Measurements from ENCODE around the gene TRPV2.

TRPV2 gene

DNA sequence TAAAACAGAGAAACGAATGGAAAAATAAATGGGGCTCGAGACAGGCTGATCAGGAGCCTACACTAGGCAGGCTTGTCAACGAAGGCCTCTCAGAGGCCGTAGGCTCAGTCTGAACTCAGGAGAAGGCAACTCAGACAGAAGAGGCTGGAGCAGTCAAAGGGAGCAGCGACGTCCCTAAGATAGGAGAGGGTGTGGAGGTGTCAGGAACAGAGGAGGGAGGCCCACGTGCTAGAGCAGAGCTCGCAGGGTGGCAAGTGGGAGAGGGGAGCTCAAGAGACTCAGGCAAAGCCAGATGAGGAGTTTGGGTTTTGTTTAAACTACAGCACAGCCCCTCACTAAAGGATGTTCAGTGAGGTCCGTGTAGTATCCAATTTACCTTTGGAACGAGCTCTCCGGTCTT is 43.9 kb downstream of the TRPV2 start:
- DNase-seq, result no peak

DNA sequence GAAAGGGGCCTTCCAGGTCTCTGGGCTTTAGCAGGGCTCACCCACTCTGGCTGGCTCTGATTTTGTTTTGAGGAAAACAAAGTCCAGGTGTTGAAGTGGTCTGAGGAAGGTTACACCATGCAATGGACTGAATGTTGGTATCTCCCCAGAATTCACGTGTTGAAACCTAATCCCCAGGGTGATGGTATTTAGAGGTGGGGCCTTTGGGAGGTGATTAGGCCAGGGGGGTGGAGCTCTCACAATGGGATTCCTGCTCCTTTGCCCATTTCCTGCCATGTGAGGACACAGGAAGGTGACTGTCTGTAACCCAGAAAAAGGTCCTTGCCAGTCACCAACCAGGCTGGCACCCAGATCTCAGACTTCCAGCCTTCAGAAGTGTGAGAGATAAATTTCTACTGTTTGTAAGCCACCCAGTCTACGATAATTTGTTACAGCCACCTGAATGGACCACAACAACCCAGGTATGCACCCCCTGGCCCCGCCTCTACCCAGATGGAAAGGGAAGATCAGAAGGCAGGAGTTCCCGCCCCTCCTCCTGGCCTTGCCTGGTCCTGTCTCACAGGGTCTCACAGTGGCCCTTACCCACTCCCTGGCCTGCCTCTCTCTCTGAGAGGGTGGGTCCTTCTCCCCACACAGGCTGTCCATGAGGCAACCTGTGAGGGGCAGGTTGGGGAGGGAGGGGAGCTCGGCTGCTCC is 44.6 kb downstream of the TRPV2 start:
- DNase-seq, result no peak

DNA sequence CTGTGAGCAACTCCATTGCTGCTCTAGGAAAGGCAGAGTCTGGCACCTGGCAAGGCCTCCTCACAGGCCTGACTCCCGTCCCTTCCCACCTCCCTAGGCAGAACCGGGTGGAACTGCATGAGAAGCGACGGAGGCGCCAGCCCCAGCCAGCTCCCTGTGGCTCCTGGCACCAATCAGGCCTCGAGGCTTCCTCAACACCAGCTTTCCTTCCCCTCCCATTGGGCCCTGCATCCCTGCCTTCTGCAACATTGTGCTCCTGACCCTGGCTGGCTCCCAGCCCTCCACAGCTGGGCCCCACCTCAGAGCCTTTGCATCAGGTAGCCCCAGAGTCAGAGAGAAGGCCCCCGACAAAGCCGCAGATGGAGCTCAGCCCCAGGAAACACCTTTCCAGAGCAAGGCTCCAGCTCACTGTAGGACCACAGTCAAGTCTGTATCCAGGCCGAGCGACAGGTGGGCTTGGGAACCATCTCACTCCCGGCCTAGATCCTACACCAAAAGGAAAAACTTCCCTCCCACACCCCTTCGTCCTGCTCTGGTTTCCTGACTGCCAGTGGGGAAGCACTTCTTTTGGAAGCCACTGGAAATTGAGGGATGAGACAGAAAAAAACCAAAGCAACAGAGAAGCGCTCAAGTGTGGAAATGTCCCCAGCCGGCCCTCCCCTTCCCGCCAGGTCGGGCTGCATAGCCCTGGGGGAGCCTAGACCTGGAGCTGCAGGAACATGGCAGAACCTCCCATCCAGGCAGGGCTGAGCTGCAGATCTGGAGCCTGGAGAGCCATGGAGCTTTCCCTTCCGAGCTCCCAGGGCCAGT is 45.6 kb downstream of the TRPV2 start:
- DNase-seq, result no peak

DNA sequence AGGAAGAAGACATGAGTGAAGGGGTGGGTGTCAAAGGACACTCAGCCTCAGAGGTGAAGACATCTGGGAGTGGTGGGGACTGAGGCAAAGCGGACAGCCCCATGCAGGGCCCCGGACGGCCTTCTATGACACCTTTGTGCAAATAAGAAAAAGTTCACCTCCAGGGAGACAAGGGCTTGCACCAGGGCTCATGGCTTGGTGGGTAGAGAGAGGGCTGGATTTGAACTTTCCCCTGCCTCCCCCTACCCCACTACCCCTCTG is 46.2 kb downstream of the TRPV2 start:
- no peak for DNase-seq

GRCh38 chr17:16462070-16462864 is 46.9 kb downstream of the TRPV2 start:
- DNase-seq, result no peak

DNA sequence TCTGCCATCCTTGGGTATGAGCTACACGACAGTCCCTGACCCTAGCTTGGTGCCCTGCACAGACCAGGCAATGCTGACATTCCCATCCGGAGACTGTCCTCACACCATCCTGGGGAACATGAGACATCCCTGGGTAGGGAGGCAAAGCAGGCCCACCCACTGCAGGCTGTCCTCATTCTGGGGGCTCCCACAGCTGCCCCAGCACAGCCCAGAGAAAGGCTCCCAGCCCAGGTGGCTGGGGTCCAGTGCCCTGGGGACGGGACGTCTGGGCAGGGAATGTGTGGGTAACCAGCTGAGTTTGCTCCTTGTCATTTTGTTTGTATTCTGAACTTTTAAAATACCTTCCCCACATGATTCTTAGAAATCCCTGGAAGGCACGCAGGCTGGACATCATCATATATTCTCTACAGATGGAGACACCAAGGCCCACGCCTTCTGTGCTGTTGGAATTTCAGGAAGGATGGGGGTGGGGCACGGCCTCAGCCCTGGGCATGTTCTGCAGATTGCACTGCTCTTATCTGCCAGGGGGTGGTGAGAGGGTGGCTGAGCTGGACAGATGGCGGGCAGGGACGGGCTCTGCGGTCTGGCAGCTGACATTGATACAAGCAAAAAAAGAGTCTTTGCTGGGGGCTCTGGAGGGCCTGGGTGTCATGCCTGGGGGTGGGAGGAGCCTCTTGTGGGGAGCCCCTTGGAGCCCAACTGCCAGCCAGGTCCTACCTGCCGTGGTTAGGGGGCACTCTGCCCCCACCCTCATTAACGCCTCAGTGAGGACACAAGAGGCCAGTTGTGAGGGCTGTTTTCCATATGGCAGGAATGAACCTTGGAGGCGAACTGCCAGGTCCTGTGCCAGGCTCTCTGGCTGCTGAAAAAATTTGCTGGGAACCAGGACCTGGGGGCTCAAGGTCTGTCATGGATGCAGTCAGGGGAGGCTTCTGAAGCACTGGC is 48.3 kb downstream of the TRPV2 start:
- DNase-seq, result peak; percentile 63 to 80

DNA sequence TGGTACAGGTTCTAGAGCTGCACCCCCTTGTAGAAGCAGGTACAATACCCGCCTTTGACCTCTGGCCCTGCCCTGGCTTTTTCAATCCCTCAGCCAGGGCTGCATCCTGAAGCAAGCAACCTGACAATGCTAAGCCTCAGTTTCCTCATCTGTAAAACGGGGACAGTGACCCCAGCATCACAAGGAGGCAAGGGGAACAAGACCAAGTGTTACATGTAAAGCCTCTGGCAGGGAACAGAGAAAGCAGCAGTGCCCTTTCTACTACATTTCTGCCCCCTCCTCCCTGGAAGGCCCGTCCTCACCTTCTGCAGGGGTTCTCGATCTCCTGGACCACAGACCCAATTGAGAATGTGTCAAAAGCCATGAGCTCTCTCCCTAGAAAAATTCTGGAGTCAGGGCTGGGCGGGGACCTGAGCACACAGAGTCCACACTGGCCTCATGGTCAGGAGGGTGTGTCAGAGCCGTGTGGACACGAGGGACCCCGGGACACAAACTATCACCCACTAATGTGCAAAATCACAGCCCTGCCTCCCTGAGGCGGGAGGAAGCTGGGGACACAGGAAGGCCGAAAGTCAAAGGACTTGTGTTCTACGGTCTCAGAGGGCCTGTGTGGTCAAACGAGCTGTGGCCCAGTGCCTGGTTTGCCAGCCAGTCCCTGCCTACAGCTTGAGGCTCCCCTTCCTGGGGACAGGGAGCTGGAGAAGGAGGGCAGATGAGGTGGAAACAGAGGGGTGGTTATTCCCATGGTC is 49.1 kb downstream of the TRPV2 start:
- no peak for DNase-seq

- DNase-seq, result no peak
Measured at GRCh38 chr17:16465052-16465312, 49.6 kb downstream of the TRPV2 start.

DNA sequence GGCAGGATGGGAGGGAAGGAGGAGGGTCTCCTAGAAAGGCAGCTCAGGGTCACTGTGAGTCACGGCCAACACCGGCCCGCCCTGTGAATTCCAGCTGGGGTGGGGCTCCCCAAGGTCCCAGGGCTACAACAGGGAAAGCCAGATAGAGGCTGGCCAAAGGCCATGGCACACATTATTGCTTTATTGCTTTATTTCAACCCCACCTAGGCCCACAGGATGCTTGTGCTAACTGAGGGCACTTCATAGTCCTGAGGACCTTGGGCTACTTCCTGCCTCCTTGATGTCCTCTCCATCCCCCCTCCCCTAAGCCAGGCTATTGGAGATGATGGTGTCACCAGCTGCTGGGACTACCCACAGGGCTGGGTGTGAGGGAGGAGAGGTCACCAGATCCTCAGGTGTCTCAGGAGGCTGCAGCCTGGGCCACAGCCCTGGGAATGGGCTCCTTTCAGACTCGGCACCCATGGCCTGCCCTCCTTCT is 50.5 kb downstream of the TRPV2 start:
- no peak for DNase-seq

DNA sequence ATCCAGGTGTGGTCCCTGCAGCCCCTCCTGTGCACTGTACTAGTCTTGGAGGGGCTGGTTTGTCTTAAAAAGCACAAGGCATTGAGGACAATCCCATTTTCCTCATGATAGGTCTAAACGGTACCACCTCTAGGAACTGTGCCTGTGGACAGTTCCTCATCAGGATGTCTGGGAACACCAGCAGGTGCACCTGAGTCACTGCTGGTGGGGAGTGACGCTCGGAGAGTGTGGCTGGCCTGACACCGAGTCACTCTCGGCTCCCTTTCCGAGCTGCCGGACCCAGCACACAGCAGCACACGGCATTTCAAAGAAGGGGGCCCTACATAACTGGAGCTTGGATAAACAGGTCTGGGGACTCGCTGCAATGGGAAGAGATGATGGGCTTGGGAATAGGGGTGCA is 51.0 kb downstream of the TRPV2 start:
- no peak for DNase-seq

DNA sequence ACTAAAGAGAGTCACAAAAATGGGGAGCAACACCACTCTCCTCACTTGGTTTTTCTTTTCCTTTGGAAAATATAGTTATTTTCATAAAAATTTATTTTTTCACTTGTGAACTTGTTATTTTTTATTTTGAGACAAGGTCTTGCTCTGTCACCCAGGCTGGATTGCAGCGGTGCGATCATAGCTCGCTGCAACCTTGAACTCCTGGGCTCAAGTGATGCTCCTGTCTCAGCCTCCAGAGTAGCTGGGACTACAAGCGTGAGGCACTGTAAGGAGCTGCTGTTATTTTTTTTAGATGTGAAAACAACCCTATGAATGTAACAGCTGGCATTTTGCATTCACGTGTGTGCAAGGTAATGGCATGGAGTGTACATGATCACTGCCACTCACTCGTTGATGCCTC is 51.7 kb downstream of the TRPV2 start:
- DNase-seq, result no peak

DNA sequence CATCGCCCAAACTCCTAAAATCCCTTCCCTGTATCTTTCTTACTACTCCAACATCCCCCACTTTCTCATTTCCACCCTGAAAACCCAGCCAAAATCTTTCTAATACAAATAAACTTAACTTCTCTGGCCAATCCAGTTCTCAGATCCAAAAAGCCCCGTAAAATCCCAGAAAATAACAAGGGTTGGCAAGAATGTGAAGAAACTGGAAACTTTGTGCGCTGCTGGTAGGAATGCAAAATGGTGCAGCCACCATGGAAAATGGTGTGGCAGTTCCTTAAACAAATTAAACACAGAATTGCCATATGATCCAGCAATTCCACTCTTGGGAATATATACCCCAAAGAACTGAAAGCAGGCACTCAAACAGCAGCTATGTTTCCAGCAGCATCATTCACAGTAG is 52.5 kb downstream of the TRPV2 start:
- no peak for DNase-seq

- DNase-seq, result no peak
Measured at GRCh38 chr17:16468428-16468992, 53.1 kb downstream of the TRPV2 start.

GRCh38 chr17:16470265-16470664 is 54.9 kb downstream of the TRPV2 start:
- no peak for DNase-seq

DNA sequence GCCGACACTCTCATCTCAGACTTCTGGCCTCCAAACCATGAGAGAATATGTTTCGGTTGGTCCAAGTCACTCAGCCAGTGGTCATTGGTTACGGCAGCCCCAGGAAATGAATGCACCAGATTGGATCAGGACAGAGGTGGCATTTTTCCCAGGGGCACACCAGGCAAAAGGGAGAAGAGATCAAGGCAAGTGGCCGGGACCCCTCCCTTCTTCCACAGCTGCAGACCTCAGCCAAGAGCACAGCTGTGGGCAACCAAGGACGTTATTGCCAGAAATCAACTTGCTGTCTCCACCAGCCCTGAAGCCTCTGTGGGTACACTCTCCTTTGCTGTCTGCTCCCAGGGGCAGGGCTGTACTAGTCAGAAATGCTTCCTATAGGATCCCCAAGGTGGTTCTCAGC is 55.9 kb downstream of the TRPV2 start:
- no peak for DNase-seq

- no peak for DNase-seq
Measured at GRCh38 chr17:16472539-16472938, 57.2 kb downstream of the TRPV2 start.

DNA sequence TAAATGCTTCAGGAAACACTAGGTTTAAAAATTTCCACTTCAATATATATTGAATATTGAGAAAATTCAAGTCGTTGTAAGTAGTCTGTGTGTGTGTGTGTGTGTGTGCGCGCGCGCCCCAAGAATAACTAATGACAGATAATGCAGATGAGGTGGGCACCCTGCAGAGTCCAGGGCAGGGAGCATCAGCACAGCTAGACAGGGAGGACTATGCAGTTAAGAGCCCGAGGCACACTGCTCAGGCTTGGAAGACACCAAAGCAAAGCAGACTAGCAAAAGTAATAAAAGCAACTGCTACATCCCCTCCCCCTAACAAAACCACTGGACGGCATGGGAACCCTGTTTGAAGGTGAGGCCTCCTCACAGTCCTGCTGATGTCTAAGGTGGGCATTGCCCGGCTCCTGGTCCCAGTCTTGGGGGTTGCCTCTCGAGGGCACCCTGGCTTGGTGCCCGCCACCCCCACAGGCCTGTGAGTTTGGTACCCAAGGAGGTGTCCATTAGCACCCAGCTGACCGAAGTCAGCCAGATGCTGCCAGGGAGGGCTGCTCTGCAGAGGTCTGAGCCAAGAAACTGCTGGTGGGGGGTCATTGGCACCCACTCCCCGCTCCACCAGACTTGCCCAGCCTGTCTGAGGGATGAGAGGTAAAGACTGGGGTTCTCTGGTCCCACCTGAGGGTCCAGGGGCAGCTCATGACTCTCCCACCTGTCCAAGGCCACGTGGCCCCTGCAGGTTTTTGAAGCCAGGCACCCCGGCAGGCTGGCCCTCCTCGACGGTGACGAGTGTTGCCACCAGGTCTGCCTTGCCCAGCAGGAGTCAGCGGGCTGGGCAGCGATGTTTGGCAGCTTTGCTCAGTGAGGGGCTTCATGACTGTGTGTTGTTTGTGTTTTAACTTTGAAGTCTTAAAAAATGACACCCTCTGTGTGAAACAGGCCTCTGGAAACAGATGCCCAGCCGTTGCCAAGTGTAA is 58.0 kb downstream of the TRPV2 start:
- no peak for DNase-seq

DNA sequence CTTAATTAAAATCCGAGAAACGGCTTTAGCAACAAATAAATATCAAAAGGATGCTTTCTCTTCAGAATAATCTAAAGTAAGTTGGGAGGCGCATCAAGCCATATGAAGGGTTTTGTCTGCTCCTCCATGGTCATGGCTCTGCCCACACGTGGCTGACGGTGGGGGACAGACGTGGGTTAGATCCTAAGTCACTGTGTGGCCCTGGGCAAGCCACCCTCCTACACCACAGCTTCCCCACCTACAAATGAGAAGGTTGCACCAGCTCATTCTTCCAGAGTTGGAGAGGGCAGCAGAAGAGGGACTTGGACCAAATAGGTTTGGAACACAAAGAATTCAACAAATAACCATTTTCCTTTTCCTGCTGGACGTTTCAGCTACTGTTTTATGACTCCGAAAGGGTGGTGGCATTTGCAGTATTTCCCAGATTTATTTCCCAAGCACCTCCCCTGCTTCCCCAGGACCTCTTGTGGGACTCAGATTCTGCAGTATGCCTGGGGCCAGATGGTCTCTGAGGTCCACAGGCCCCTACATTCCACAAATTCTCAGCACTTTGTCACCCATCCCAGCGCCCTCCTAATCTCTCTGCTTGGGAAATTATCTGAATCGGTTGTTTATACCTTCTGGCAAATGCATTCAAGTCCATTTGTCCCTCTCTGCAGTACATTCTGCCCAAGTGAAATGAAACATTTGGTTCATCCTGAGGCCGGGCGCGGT is 58.8 kb downstream of the TRPV2 start:
- no peak for DNase-seq

GRCh38 chr17:16475179-16475704 is 59.9 kb downstream of the TRPV2 start:
- no peak for DNase-seq

GRCh38 chr17:16477255-16477654 is 61.9 kb downstream of the TRPV2 start:
- no peak for DNase-seq
